HG03066 (cell line): ENCODE results near the gene IFT80.

Experiments used
- ATAC-seq: cut with Tn5 transposase; IDR thresholded peaks from one replicate; pipeline ENCODE4 v1.9.1; 2021; ENCODE audit warnings: low read depth; ENCODE audit not compliant: unreplicated experiment

Gene IFT80

GRCh38 chr3:160401291-160402095, 2.5 kb upstream of the IFT80 start:
- ATAC-seq = no peak

GRCh38 chr3:160400702-160401150, 1.7 kb upstream of the IFT80 start:
- ATAC-seq = no peak

GRCh38 chr3:160400030-160400701, 1.1 kb upstream of the IFT80 start:
- ATAC-seq = peak; percentile 12

- peak; percentile 1 for ATAC-seq
Observed at GRCh38 chr3:160398820-160399124, 253 bp downstream of the IFT80 start.

- no peak for ATAC-seq
Observed at GRCh38 chr3:160395297-160395696, 3.7 kb downstream of the IFT80 start.

GRCh38 chr3:160394009-160394392, 5.0 kb downstream of the IFT80 start:
- no peak for ATAC-seq

- ATAC-seq = no peak
Observed at GRCh38 chr3:160393346-160394008, 5.5 kb downstream of the IFT80 start.

GRCh38 chr3:160392798-160393197, 6.2 kb downstream of the IFT80 start:
- ATAC-seq = no peak

GRCh38 chr3:160390565-160391138, 8.4 kb downstream of the IFT80 start:
- ATAC-seq = no peak

GRCh38 chr3:160384639-160385318, 14.2 kb downstream of the IFT80 start:
- no peak for ATAC-seq

- no peak for ATAC-seq
Observed at GRCh38 chr3:160381470-160381869, 17.6 kb downstream of the IFT80 start.

- ATAC-seq = no peak
Observed at GRCh38 chr3:160379628-160380214, 19.3 kb downstream of the IFT80 start.

GRCh38 chr3:160378331-160379109, 20.5 kb downstream of the IFT80 start:
- ATAC-seq = no peak

GRCh38 chr3:160376681-160377080, 22.3 kb downstream of the IFT80 start:
- ATAC-seq = no peak

- ATAC-seq = no peak
Observed at GRCh38 chr3:160374925-160375324, 24.1 kb downstream of the IFT80 start.

GRCh38 chr3:160374472-160374871, 24.6 kb downstream of the IFT80 start:
- ATAC-seq = no peak

GRCh38 chr3:160373655-160374054, 25.4 kb downstream of the IFT80 start:
- ATAC-seq = no peak

GRCh38 chr3:160372780-160373179, 26.2 kb downstream of the IFT80 start:
- no peak for ATAC-seq

- ATAC-seq = no peak
Observed at GRCh38 chr3:160370987-160371857, 27.8 kb downstream of the IFT80 start.
